Vein endothelial cell (primary cell): ENCODE data around the gene MLLT6. TPM values are rescaled to one million over a fixed set of nuclear protein-coding genes. Genes with fewer than 3 reads are reported as not detected.

Experiments
- small RNA-seq: library from RNA; depleted of rRNA; stranded (forward); fragments of <200 nt; gene quantifications from one replicate; pipeline ENCODE3, GENCODE V24; 2012
- total RNA-seq: library from RNA; depleted of rRNA; stranded (reverse); fragments of >200 nt; gene quantifications from 2 replicates; pipeline ENCODE4 v1.2.3, GENCODE V29; 2012

MLLT6 gene
- total RNA-seq = 42.7 and 50.3 TPM in 2 replicates

DNA sequence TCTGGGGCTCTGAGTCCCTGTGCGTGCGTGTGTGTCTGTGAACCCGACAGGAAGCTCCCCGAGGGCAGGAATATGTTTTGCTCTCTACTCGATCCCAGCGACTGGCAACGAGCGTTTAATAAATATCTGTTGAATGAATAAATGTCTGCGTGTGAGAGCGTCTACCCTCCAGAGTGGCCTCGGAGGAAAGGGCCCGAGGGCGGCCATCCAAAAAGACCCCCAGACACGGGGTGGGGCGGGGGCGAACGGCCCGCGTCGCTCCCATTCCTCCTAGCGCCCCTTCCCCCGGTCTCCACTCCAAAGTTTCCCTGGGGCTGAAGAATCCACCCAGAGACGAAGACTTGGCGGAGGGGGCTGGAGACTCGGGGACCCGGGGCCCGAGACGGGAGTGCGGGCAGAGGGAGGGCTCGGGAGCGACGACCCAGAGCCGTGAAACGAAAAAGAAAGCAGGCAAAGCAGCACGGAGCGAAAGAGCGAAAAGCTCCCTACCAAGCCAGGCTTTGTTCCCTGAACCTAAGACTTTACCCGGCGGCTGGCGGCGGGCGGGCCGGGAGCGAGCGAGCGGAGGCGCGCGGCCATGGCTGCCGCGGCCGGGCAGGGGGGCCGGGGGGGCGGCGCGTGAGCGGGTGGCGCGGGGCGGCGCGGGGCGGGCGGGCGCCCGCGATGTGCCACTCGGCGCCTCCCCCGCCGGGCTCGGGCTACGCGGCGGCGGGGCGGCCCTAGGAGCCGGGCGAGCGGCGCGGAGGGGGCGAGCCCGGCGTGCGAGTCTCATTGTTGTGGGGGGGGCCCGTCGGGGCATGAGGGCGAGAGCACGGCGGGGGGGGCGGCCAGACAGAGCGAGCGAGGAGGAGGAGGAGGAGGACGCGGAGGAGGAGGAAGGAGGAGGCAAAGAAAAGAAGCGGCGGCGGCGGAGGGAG, at the start of gene MLLT6:
Gene MLLT6, plus strand, starts transcription at position 668 of the 917 bp plus-strand sequence. CDS start 360 bp downstream, outside the sequence.

DNA sequence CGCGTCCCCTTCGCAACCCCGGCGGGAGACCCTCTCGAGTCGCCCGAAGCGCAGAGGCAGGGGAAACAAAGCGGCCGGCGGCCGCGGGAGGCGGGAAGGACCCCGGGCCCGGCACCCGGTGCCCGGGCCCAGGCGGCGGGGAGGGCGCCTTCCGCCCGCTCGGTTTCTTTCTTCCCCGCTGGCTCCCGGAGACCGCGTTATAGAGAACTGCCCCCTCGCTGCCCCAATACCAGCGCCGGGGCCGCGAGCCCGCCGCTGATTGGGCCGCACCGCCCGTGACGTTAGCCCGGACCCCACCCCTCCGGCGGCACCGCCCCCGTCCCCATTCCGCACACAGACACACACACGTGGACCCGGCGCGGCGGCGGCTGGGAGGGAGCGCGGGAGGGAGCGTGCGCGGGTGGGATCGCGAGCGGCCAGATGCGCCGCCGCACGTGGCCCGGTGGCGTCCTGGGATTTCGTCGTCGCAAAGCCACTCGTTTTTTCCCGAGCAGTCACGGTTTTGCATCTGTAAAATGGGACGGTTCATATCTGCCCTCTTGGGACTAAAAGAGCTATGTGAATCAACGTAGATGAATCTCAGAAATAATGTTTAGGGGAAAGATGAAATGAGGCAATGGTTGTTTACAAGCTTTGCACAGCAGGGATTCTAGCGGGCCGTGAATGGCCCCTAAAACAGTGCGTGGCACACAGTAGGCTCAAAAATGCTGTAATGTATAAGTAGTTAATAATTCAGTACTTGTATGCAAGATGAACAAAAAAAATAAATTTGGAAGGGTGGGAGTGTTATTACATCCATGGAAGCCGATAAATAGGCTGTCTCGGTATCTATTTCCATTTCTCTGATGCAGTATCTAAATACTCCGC, 30.1 kb upstream of the MLLT6 start, which contains the start of gene EPOP:
Gene EPOP, minus strand, starts transcription at position 209 of the 867 bp plus-strand sequence. CDS start 462 bp downstream, outside the sequence.

DNA sequence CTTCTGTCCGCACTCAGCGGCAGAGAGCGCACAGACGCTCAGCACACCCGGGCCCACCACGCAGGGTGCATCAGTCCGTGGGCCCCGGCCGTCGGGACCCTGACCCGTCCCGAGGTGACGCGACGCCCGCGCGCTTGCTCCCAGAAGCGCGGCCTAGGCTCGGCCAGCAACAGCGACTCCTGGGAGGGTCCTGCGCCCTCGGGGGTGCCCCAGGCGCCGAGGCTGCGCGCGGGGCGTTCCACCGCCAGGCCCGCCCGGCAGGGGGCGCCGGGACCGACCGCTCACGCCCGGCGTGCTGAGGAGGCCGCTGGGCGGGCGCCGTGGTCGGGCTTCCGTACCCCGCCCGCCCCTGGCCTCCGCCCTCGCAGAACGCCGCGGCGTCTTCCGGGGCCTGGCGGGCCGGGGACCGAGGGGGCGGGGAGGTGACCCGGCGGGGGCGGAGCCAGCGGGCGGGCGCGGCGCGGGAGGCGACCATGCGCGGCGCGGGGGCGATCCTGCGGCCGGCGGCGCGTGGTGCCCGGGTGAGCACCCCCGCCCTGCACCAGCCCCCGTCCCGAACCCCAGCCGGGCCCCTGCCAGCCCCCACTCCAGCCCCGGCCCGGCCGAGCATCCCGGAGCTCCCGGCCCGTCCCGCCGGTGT, 24.9 kb downstream of the MLLT6 start, which contains the start of gene CISD3:
Gene CISD3, plus strand, starts transcription at position 456 of the 640 bp plus-strand sequence. Its CDS starts 18 bp downstream, at position 474.

DNA sequence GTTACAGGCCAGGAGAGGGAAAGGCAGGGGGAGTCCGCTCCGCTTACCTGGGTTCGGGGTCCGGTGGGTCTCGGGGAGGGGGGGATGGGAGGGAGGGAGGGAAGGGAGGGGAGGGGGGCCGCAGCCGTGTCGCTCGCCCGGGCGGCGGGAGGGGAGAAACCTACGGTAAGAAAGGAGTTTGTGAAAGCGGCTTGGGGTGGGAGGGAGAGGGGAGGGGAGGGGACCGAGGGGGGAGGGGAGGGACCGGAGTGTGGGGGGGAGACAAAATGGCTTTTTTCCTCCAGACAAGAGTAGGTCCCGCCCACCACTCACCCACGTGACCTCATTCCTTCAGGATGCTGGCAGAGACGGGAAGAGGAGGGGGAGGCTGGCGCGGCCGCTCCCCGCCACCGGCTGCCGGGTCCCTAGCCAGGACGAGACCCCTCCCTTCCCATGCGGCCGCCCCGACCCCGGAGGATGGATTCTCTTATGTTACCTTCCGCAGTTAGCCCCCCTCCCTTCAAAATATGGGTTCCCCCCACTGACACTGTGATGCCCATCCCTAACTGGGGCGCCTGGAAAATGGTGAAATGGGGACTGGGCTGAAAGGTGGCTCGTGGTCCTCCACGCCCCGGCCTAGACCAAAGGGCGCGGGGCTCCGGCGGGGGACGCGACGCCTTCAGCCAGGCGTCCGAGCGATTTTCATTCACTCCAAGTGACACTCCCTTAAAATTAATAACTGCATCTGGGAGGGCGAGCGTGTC, 43.2 kb downstream of the MLLT6 start, which contains the start of gene PCGF2:
Gene PCGF2, minus strand, starts transcription at position 188 of the 743 bp plus-strand sequence. CDS start 7,934 bp downstream, outside the sequence.

DNA sequence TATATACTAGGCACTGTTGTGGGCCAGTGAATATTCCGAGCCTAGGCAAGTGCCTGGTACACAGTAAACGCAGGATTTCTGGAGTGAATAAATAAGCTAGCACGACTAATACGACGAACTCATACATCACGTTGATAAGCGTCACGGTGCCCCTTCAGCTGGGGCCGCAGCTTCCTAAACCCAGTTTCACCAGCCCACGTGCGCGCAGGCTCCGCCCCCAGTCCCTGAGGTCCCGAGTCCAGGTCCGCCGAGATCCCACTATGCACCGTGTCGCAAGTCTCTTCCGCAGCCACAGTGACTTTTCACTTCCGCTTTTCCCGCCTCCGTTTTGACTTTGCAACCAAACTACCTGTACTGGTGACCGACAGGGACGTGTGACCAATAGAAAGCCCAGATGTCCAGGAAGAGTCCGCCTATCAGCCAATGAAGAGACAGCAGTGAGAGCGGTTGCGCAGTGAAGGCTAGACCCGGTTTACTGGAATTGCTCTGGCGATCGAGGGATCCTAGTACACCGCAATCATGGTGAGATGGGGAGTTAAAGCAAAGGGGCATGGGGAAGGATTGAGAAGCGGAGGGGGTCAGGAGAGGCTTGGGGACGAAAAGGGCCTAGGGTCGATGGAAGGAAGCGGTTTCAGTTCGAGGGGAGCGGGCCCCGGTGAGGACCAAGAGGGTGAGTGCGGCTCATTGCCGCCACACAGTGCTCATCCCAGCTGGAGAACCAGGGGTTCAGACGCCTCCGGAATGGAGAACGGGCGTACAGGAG, 47.4 kb downstream of the MLLT6 start, which contains the start of gene PSMB3:
Gene PSMB3, plus strand, starts transcription at position 434 of the 763 bp plus-strand sequence. Its CDS starts 86 bp downstream, at position 520.

Small RNAs within 50 kb of the gene (small RNA-seq; reads per million reads assigned to genes)
- gene MIR4726 (not detected), gene MIR4734 (not detected), gene RNA5SP440 (0.16 reads per million), gene RNU6-866P (not detected)

Other genes starting within 250 kb of the MLLT6 start
- under 0.01 TPM in 2 replicates for gene SRCIN1, start 99.3 kb upstream of the MLLT6 start, total RNA-seq
- gene EPOP, start 30.3 kb upstream of the MLLT6 start, total RNA-seq = 2.4 and 3.3 TPM in 2 replicates
- 3.9 and 4.2 TPM in 2 replicates for gene CISD3, start 25.1 kb downstream of the MLLT6 start, total RNA-seq
- gene PCGF2, start 43.1 kb downstream of the MLLT6 start, total RNA-seq = 5.8 and 8.8 TPM in 2 replicates
- 358 and 363 TPM in 2 replicates for gene PSMB3, start 47.5 kb downstream of the MLLT6 start, total RNA-seq
- gene PIP4K2B, start 94.3 kb downstream of the MLLT6 start, total RNA-seq = 52.1 and 60.1 TPM in 2 replicates
- gene CWC25, start 120.0 kb downstream of the MLLT6 start, total RNA-seq = 10.9 and 13.7 TPM in 2 replicates
- gene RPL23, start 148.4 kb downstream of the MLLT6 start, total RNA-seq = 975 and 1,055 TPM in 2 replicates
- 237 and 292 TPM in 2 replicates for gene LASP1, start 164.8 kb downstream of the MLLT6 start, total RNA-seq